ENCODE data around the gene CYP4F22. TPM values are rescaled to one million over a fixed set of nuclear protein-coding genes. Genes with fewer than 3 reads are reported as not detected.

Gene CYP4F22
- total RNA-seq, 1 donor from 2014 or later, result not detected

DNA sequence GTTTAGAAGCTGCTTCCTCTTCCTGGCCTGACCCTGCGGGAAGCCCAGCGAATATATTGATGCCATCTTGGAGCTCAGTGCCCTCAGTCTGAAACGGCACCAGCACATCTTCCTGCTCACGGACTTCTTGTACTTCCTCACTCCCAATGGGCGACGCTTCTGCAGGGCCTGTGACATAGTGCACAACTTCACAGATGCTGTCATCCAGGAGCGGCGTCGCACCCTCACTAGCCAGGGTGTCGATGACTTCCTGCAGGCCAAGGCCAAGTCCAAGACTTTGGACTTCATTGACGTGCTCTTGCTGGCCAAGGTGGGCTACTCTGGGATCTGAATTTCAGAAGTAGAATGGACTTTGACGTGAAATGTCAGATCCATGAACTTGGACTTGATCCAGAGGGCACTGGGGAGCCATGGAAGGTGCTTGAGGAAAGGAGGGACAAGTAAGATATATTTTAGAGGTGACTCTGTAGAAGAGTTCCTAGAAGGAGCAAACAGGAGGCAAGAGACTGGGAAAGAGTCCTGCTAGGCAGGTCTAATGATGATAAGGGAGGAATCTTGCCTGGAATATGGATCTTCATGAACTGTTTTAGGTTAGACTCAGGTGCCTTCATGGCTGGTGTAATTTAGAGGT, 68.3 kb downstream of the CYP4F22 start:
- Mint-ChIP-seq H3K27ac (no peak overlapping the region), H3K4me3 (no peak overlapping the region), H3K9me3 (peaks cover 16% of the 10 kb centered on the region), H3K36me3 (no peaks in the 10 kb centered on the region), H3K27me3 (no peaks in the 10 kb centered on the region), H3K4me1 (ENCODE audit: unreplicated experiment) (no peaks in the 10 kb centered on the region)
- TF ChIP-seq, protein P1, sequence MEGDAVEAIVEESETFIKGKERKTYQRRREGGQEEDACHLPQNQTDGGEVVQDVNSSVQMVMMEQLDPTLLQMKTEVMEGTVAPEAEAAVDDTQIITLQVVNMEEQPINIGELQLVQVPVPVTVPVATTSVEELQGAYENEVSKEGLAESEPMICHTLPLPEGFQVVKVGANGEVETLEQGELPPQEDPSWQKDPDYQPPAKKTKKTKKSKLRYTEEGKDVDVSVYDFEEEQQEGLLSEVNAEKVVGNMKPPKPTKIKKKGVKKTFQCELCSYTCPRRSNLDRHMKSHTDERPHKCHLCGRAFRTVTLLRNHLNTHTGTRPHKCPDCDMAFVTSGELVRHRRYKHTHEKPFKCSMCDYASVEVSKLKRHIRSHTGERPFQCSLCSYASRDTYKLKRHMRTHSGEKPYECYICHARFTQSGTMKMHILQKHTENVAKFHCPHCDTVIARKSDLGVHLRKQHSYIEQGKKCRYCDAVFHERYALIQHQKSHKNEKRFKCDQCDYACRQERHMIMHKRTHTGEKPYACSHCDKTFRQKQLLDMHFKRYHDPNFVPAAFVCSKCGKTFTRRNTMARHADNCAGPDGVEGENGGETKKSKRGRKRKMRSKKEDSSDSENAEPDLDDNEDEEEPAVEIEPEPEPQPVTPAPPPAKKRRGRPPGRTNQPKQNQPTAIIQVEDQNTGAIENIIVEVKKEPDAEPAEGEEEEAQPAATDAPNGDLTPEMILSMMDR (conservative IDR thresholded peaks at IDR 0.05), result no peak
- no peak for DNase-seq (ENCODE audit: extremely low spot score, unreplicated experiment)

DNA sequence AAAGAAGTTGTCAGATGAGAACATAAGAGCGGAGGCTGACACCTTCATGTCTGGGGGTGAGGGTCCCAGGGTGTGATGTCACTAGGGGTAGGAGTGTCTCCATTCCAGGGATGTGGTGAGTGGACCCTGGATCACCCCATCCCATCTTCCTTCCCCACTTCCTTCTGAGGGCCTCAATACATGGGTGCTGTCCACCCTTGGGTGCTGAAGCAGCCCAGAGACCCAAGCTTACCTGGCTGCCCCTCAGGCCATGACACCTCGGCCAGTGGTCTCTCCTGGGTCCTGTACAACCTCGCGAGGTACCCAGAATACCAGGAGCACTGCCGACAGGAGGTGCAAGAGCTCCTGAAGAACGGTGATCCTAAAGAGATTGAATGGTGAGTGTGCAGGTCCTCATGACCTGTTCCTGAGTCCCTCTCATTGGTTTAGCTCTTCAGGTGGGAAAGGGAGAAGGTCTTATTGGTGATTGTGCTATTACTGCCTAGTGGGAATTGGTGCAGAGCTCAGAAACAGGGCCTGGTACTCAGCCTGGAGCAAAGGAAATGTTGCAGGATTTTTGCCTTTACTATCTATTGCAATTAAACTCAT, 69.0 kb downstream of the CYP4F22 start:
- Mint-ChIP-seq H3K4me1 (ENCODE audit: unreplicated experiment) (no peaks in the 10 kb centered on the region), H3K4me3 (no peak overlapping the region), H3K27ac (no peak overlapping the region), H3K9me3 (peaks cover 16% of the 10 kb centered on the region), H3K27me3 (no peaks in the 10 kb centered on the region), H3K36me3 (no peaks in the 10 kb centered on the region)
- TF ChIP-seq, protein P1 (conservative IDR thresholded peaks at IDR 0.05), result no peak
- DNase-seq (ENCODE audit: extremely low spot score, unreplicated experiment), result peak; percentile 39

DNA sequence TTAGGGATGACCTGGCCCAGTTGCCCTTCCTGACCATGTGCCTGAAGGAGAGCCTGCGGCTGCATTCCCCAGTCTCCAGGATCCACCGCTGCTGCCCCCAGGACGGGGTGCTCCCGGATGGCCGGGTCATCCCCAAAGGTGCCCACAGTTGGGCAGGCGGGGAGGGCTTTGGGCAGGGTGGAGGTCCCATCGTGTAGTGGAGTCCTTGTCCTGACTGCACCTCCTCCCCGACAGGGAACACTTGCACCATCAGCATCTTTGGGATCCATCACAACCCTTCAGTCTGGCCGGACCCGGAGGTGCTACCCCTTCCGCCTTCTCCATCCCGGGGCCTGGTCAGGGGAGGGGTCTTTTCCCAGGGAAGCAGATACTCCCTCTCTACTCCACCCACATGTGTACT, 75.0 kb downstream of the CYP4F22 start:
- Mint-ChIP-seq H3K36me3 (no peaks in the 10 kb centered on the region), H3K4me1 (ENCODE audit: unreplicated experiment) (no peaks in the 10 kb centered on the region), H3K27ac (no peak overlapping the region), H3K27me3 (no peaks in the 10 kb centered on the region), H3K4me3 (no peak overlapping the region), H3K9me3 (peaks cover 5% of the 10 kb centered on the region)
- TF ChIP-seq, protein P1 (conservative IDR thresholded peaks at IDR 0.05), result no peak
- DNase-seq (ENCODE audit: extremely low spot score, unreplicated experiment), result peak; percentile 13

DNA sequence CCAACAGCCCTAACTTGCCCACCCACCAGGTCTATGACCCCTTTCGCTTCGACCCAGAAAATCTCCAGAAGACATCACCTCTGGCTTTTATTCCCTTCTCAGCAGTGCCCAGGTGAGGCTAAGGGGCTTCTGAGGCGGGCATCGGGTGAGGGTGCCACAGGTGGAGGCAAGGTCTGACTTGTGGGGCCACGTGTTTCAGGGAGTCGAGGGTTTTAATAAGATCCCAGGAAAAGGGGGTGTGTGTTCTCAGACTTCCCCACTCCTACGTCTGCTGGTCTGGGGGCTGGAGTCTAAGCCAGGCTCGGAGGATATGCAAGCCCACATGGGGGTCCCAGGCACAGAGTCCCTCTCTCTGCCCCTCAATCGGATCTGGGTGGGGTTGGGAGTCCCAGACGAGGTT, 75.8 kb downstream of the CYP4F22 start:
- DNase-seq (ENCODE audit: extremely low spot score, unreplicated experiment), result no peak
- TF ChIP-seq, protein P1 (conservative IDR thresholded peaks at IDR 0.05), result no peak
- H3K27ac Mint-ChIP-seq, result no peak overlapping the region
- H3K9me3 Mint-ChIP-seq, result peaks cover 5% of the 10 kb centered on the region
- no peak overlapping the region for H3K4me3 Mint-ChIP-seq
- H3K27me3 Mint-ChIP-seq, result no peaks in the 10 kb centered on the region
- no peaks in the 10 kb centered on the region for H3K4me1 Mint-ChIP-seq (ENCODE audit: unreplicated experiment)
- no peaks in the 10 kb centered on the region for H3K36me3 Mint-ChIP-seq

DNA sequence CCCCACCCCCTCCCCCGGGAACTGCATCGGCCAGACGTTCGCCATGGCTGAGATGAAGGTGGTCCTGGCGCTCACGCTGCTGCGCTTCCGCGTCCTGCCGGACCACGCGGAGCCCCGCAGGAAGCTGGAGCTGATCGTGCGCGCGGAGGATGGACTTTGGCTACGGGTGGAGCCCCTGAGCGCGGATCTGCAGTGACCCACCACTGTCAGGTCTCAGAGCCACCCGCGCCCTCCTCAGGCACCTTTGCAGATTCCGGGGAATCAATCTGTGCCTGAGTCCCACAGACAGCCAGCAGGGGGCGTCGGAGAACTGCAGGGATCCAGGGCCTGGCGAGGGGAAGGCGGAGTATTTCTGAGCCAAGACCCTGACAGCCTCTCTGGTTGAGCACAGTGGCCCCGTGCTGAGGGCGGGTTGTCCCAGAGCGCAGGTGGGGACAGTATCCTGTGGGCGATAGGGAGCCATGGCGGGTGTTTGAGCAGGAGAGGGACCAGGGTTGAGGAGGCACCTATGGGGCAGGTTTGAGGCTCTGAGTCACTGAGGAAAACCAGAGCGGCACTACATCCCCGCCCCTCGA, 76.3 kb downstream of the CYP4F22 start:
- Mint-ChIP-seq H3K27me3 (no peaks in the 10 kb centered on the region), H3K9me3 (peaks cover 5% of the 10 kb centered on the region), H3K4me1 (ENCODE audit: unreplicated experiment) (no peaks in the 10 kb centered on the region), H3K4me3 (no peak overlapping the region), H3K36me3 (no peaks in the 10 kb centered on the region), H3K27ac (no peak overlapping the region)
- TF ChIP-seq, protein P1 (conservative IDR thresholded peaks at IDR 0.05), result peak; percentile 75
- no peak for DNase-seq (ENCODE audit: extremely low spot score, unreplicated experiment)

All from type B pancreatic cell (in vitro differentiated cells).